Mucosa of descending colon (tissue), 3 donors: ENCODE data around the gene C1QTNF5. TPM values are rescaled to one million over a fixed set of nuclear protein-coding genes. Genes with fewer than 3 reads are reported as not detected.

Source experiments
- ATAC-seq: fragments of 200-7000 bp; cut with Tn5 transposase; one replicate; pipeline ENCODE4 v1.9.1; 2020; ENCODE audit warnings: mild to moderate bottlenecking, moderate library complexity
- DNase-seq, 3 donors: peaks; one replicate each; pipeline ENCODE4 v3.0.0-alpha.2; 2020
- H3K36me3 ChIP-seq: fragments of 200-600 bp; one replicate; pipeline ENCODE4 v1.8.0; 2021; ENCODE audit warnings: low read depth, mild to moderate bottlenecking
- H3K4me1 ChIP-seq: fragments of 200-600 bp; one replicate; pipeline ENCODE4 v1.8.0; 2021; ENCODE audit warnings: low read depth, mild to moderate bottlenecking
- H3K4me3 ChIP-seq: fragments of 200-600 bp; one replicate; pipeline ENCODE4 v1.8.0; 2021; ENCODE audit warnings: mild to moderate bottlenecking
- H3K9me3 ChIP-seq: fragments of 200-600 bp; one replicate; pipeline ENCODE4 v1.8.0; 2021; ENCODE audit warnings: mild to moderate bottlenecking
- intact Hi-C, 2 donors: fragments of 100-400 bp; cut with DNase I in 1 of 2; cut with micrococcal nuclease in 1 of 2; formaldehyde crosslinking; loops; one replicate each; pipeline versions ENCODE4 v1.11.0 to v1.11.1; 2022; cut with DNase I, micrococcal nuclease
- total RNA-seq, 3 donors: library from RNA; stranded (reverse); fragmentation: NEBNext Ultra II Directional in 2 of 3; extraction: Animal tissue kit (Norgen Biotek cat#: 25700) in 2 of 3; gene quantifications; one replicate each; pipeline versions ENCODE4 v1.2.1 to v1.2.4, GENCODE V29; 2021 to 2023
- TF ChIP-seq, protein P1 (sequence below): fragments of 200-600 bp; IDR thresholded peaks from one replicate; pipeline ENCODE4 v1.8.0; 2022; ENCODE audit warnings: antibody characterized with exemption, mild to moderate bottlenecking
- donor health status: DM: no; HTN: no; CAD: no; lungs with moderate emphysema.
- donor health status: DM: no; HTN: no; CAD: no.
- donor health status: DM: no; HTN: yes; CAD: no.

C1QTNF5 gene
- total RNA-seq, 3 donors from 2014 or later = 5.1 to 13.9 (median 9.3) TPM

DNA sequence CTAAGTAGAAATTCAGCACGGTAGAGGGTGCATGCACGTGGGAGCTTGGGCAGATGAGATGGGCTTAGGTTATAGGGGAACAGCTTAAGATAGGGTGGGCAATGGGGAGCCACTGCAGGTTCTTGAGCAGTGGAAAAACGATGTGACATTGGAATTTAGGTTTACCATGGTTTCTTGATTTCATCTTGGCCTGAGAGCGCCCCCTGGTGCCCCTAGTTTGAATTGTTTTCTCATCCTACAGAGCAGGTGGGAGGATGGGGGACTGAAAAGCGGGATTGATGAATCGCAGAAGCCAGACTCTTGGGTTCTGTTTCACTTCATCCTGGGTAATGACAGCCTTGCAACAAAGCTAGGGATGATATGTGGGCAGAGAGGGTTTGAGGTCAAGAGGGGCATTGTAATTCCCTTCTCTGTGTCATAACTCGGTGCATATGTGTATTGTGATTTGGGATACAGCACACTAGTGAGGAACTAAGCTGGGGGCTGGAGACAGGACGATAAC, 17.1 kb downstream of the C1QTNF5 start:
- Histone ChIP-seq H3K36me3 (no peaks in the 10 kb centered on the region), H3K4me3 (no peak overlapping the region), H3K4me1 (peaks cover 14% of the 10 kb centered on the region), H3K9me3 (no peaks in the 10 kb centered on the region)
- TF ChIP-seq, protein P1, sequence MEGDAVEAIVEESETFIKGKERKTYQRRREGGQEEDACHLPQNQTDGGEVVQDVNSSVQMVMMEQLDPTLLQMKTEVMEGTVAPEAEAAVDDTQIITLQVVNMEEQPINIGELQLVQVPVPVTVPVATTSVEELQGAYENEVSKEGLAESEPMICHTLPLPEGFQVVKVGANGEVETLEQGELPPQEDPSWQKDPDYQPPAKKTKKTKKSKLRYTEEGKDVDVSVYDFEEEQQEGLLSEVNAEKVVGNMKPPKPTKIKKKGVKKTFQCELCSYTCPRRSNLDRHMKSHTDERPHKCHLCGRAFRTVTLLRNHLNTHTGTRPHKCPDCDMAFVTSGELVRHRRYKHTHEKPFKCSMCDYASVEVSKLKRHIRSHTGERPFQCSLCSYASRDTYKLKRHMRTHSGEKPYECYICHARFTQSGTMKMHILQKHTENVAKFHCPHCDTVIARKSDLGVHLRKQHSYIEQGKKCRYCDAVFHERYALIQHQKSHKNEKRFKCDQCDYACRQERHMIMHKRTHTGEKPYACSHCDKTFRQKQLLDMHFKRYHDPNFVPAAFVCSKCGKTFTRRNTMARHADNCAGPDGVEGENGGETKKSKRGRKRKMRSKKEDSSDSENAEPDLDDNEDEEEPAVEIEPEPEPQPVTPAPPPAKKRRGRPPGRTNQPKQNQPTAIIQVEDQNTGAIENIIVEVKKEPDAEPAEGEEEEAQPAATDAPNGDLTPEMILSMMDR = peak; percentile 69
- peak; percentile 32 for ATAC-seq
- intact Hi-C loops = loop anchor here in 1 of 2 donors (10.0 kb wide), 1 partner anchor 119 kb away; the partner anchor contains the start of gene CBL
- peak in 2 of 3 donors; percentile 66 to 91 for DNase-seq

DNA sequence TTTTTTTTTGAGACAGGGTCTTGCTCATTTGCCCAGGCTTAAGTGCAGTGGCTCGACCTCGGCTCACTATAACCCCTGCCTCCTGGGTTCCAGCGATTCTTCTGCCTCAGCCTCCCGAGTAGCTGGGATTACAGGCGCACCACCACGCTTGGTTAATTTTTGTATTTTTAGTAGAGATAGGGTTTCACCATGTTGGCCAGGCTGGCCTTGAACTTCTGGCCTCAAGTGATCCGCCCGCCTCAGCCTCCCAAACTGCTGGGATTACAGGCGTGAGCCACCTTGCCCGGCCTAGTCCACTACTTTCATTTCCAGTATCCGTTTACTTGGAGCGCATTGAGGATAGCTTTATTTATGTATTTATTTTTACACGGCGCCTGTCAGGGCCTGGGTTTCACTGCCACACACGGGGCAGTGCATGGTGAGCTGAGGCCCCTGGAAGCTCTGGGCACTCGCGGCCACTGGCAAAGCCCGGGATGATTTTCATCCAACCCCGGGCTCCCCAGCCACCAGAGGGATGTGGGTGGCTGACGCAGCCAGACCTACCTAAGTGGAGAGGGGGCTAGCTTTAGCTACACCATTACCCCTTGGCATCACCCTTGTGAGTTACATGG, 17.7 kb downstream of the C1QTNF5 start:
- no peaks in the 10 kb centered on the region for H3K36me3 ChIP-seq
- H3K4me3 ChIP-seq = no peak overlapping the region
- peaks cover 14% of the 10 kb centered on the region for H3K4me1 ChIP-seq
- intact Hi-C loops = loop anchor here in 1 of 2 donors (10.0 kb wide), 1 partner anchor 118 kb away; the partner anchor contains the start of gene CBL
- ATAC-seq (no peak), DNase-seq (no peak)
- TF ChIP-seq, protein P1 = no peak
- no peaks in the 10 kb centered on the region for H3K9me3 ChIP-seq

DNA sequence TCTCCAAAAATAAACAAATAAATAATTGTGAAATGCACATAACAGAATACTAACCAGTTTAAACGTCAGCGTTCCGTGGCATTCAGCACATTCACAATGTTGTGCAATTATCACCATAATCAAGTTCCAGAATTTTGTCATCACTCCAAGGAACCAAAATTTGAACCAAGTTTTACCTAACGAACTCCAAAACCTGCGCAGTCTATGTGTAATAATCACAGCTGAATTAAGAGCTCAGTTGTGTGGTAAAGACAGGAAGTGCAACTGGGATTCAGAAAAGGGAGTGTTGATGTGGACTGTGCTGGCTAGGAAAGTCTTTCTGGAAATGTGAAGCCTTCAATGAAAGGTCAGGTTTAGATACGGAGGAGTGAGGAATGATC, 18.3 kb downstream of the C1QTNF5 start:
- no peak for DNase-seq
- no peak overlapping the region for H3K4me3 ChIP-seq
- TF ChIP-seq, protein P1 = no peak
- peaks cover 18% of the 10 kb centered on the region for H3K4me1 ChIP-seq
- ATAC-seq = no peak
- intact Hi-C loops = loop anchor here in 1 of 2 donors (10.0 kb wide), 1 partner anchor 118 kb away; the partner anchor contains the start of gene CBL
- no peaks in the 10 kb centered on the region for H3K9me3 ChIP-seq
- H3K36me3 ChIP-seq = no peaks in the 10 kb centered on the region

DNA sequence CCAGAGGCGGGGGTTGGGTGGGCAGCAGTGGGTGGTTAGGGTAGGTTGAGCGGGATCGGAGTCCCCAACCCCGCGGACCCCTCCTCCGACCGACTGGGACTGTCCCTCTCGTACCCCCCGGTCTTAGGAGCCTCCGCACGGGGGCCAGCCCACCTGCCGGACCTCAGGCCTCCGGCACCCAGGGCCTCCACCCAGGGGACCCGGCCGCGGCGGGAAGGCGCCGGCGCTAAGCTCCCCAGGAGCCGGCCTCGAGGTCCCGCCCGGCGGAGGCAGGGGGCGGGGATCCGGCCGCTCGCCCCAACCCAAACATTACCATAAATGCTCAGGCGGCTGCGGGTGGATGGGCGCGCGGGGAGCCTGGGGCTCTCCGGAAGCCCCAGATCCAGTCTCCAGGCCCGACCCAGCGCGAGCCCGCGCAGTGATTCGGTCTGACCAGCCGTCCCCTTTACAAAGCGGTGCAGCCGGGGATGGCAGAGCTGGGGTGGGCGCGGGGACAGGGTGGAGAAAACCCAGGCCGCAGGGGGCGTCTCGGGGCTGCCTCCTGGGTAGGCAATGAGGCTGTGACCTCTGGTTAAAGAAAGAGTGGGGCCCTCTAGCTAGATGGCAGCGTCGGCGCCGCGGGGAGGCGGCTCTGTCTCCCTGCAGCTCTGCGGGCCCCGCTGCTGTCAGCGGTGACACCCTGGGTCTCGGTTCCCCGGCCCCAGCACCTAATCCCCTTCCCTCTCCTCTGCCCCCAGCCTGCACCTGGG, 19.7 kb downstream of the C1QTNF5 start:
- Histone ChIP-seq H3K36me3 (no peaks in the 10 kb centered on the region), H3K9me3 (no peaks in the 10 kb centered on the region), H3K4me1 (peaks cover 29% of the 10 kb centered on the region), H3K4me3 (no peak overlapping the region)
- ATAC-seq (peak; percentile 68), DNase-seq (peak in 2 of 3 donors; percentile 70)
- TF ChIP-seq, protein P1 = no peak
- intact Hi-C loops = loop anchor here in 1 of 2 donors (10.0 kb wide), 1 partner anchor 116 kb away; the partner anchor contains the start of gene CBL

DNA sequence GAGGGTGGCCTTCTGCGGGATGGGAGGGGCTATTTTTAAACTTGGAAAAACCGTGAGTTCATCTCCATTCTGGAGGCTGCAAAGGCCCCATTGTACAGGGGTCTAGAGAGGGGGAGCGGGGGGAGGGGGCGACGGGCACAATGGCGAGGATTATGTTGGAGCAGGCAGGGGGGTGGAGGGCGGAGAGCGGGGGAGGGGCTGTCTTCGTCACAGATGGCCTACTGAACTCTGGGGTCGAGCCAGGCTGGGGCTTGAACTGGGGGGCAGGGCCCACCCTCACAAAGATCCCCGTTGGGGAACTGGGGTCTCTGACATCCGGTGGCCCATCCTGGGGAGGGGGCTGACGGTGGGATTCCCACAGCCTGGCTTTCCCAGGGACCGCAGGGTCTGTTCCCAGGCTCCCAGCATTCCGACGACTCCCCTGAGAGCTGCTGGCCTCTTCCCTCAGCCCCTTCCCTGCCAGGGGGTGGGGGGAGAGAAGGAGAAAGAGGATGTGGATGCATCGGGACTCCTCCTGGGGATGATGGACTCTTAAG, 20.4 kb downstream of the C1QTNF5 start:
- DNase-seq = peak in 1 of 3 donors; percentile 51
- ATAC-seq = no peak
- Histone ChIP-seq H3K4me3 (no peak overlapping the region), H3K36me3 (no peaks in the 10 kb centered on the region), H3K9me3 (no peaks in the 10 kb centered on the region), H3K4me1 (peaks cover 34% of the 10 kb centered on the region)
- intact Hi-C loops = loop anchor here in 1 of 2 donors (10.0 kb wide), 1 partner anchor 116 kb away; the partner anchor contains the start of gene CBL
- TF ChIP-seq, protein P1 = no peak
